ENCODE results near the gene LKAAEAR1. TPM values are rescaled to one million over a fixed set of nuclear protein-coding genes. Genes with fewer than 3 reads are reported as not detected.
"Not testable (repeated sequence)": the region's sequence is repeated elsewhere in the genome, so short reads cannot be mapped to it uniquely, and the experiment has no call there.

The LKAAEAR1 gene
- polyA plus RNA-seq, 1 donor (not counting 4 experiments of a cell fraction or from before 2014, with no cell fraction given): not detected

GRCh38 chr20:64129146-64129782 lies 45.1 kb upstream of the LKAAEAR1 start:
- H3K79me2 ChIP-seq (ENCODE audit: control insufficient read depth, insufficient read depth, low read length): no peaks in the 10 kb centered on the region
- no peaks in the 10 kb centered on the region for H3K4me1 ChIP-seq (ENCODE audit: control insufficient read depth, extremely low read depth, insufficient read depth, low read length)
- H3K27me3 ChIP-seq (ENCODE audit: control insufficient read depth, extremely low read depth, insufficient read depth, low read length): no peaks in the 10 kb centered on the region
- no peak overlapping the region for H2AFZ ChIP-seq (ENCODE audit: control insufficient read depth, low read length)
- dilution Hi-C loops (cut with MboI; ENCODE audit: extremely low pct_ligation_motif_present, low sequenced_read_pairs): no loop called here
- DNase-seq (ENCODE audit: low read depth, low spot score) (no peak), FAIRE-seq (no peak)
- no peaks in the 10 kb centered on the region for H3K9me3 ChIP-seq (ENCODE audit: control insufficient read depth, low read depth, low read length)
- no peak overlapping the region for H3K27ac ChIP-seq (ENCODE audit: control insufficient read depth, insufficient read depth, low read length)
- no peak for TF ChIP-seq EZH2 (IDR thresholded peaks at IDR 0.05; ENCODE audit: low read length)
- H3K36me3 ChIP-seq (ENCODE audit: control insufficient read depth in 2 of 2, extremely low read depth in 1 of 2, insufficient read depth in 2 of 2, low read length in 2 of 2): no peaks in the 10 kb centered on the region
- no peaks in the 10 kb centered on the region for H3K9me1 ChIP-seq (ENCODE audit: control insufficient read depth, extremely low read depth, insufficient read depth, low read length)
- H3K4me3 ChIP-seq (ENCODE audit: control insufficient read depth in 2 of 3, extremely low read depth in 1 of 3, insufficient read depth in 2 of 3, low read depth in 1 of 3, low read length in 3 of 3): no peak overlapping the region
- H3K9ac ChIP-seq (ENCODE audit: control insufficient read depth, extremely low read depth, insufficient read depth, low read length): no peak overlapping the region
- no peak overlapping the region for H3K4me2 ChIP-seq (ENCODE audit: control insufficient read depth, extremely low read depth, insufficient read depth, low read depth, low read length)
- H4K20me1 ChIP-seq (ENCODE audit: control insufficient read depth, extremely low read depth, insufficient read depth, low read length): no peaks in the 10 kb centered on the region

- H3K4me3 ChIP-seq (ENCODE audit: control insufficient read depth in 2 of 3, extremely low read depth in 1 of 3, insufficient read depth in 2 of 3, low read depth in 1 of 3, low read length in 3 of 3); FAIRE-seq; dilution Hi-C loops (cut with MboI; ENCODE audit: extremely low pct_ligation_motif_present, low sequenced_read_pairs); H2AFZ ChIP-seq (ENCODE audit: control insufficient read depth, low read length); H3K27ac ChIP-seq (ENCODE audit: control insufficient read depth, insufficient read depth, low read length); H3K36me3 ChIP-seq (ENCODE audit: control insufficient read depth in 2 of 2, extremely low read depth in 1 of 2, insufficient read depth in 2 of 2, low read length in 2 of 2); H4K20me1 ChIP-seq (ENCODE audit: control insufficient read depth, extremely low read depth, insufficient read depth, low read length); H3K9me3 ChIP-seq (ENCODE audit: control insufficient read depth, low read depth, low read length); DNase-seq (ENCODE audit: low read depth, low spot score); H3K4me1 ChIP-seq (ENCODE audit: control insufficient read depth, extremely low read depth, insufficient read depth, low read length); H3K4me2 ChIP-seq (ENCODE audit: control insufficient read depth, extremely low read depth, insufficient read depth, low read depth, low read length); H3K79me2 ChIP-seq (ENCODE audit: control insufficient read depth, insufficient read depth, low read length); H3K9ac ChIP-seq (ENCODE audit: control insufficient read depth, extremely low read depth, insufficient read depth, low read length); H3K9me1 ChIP-seq (ENCODE audit: control insufficient read depth, extremely low read depth, insufficient read depth, low read length): not testable (repeated sequence)
- H3K27me3 ChIP-seq (ENCODE audit: control insufficient read depth, extremely low read depth, insufficient read depth, low read length): peaks cover 11% of the 10 kb centered on the region
These were observed 39.3 kb upstream of the LKAAEAR1 start for GRCh38 chr20:64123517-64123916.

- H3K9ac ChIP-seq (ENCODE audit: control insufficient read depth, extremely low read depth, insufficient read depth, low read length); H3K27ac ChIP-seq (ENCODE audit: control insufficient read depth, insufficient read depth, low read length); H3K9me3 ChIP-seq (ENCODE audit: control insufficient read depth, low read depth, low read length); H3K4me3 ChIP-seq (ENCODE audit: control insufficient read depth in 2 of 3, extremely low read depth in 1 of 3, insufficient read depth in 2 of 3, low read depth in 1 of 3, low read length in 3 of 3); H3K9me1 ChIP-seq (ENCODE audit: control insufficient read depth, extremely low read depth, insufficient read depth, low read length); H4K20me1 ChIP-seq (ENCODE audit: control insufficient read depth, extremely low read depth, insufficient read depth, low read length); H3K79me2 ChIP-seq (ENCODE audit: control insufficient read depth, insufficient read depth, low read length); H3K36me3 ChIP-seq (ENCODE audit: control insufficient read depth in 2 of 2, extremely low read depth in 1 of 2, insufficient read depth in 2 of 2, low read length in 2 of 2); dilution Hi-C loops (cut with MboI; ENCODE audit: extremely low pct_ligation_motif_present, low sequenced_read_pairs); FAIRE-seq; H3K4me1 ChIP-seq (ENCODE audit: control insufficient read depth, extremely low read depth, insufficient read depth, low read length); H3K4me2 ChIP-seq (ENCODE audit: control insufficient read depth, extremely low read depth, insufficient read depth, low read depth, low read length); DNase-seq (ENCODE audit: low read depth, low spot score); H2AFZ ChIP-seq (ENCODE audit: control insufficient read depth, low read length): not testable (repeated sequence)
- H3K27me3 ChIP-seq (ENCODE audit: control insufficient read depth, extremely low read depth, insufficient read depth, low read length): peaks cover 11% of the 10 kb centered on the region
These were observed 38.7 kb upstream of the LKAAEAR1 start for GRCh38 chr20:64122927-64123326.
